ENCODE results near the gene ZBTB40.

The ZBTB40 gene

GRCh38 chr1:22471078-22471477 is 19.4 kb downstream of the ZBTB40 start:
- DNase-seq = no peak

GRCh38 chr1:22471610-22472009 is 20.0 kb downstream of the ZBTB40 start:
- no peak for DNase-seq

- DNase-seq = no peak
Measured at GRCh38 chr1:22472596-22472995, 20.9 kb downstream of the ZBTB40 start.

- DNase-seq = no peak
Measured at GRCh38 chr1:22473952-22474351, 22.3 kb downstream of the ZBTB40 start.

- DNase-seq = no peak
Measured at GRCh38 chr1:22476566-22476965, 24.9 kb downstream of the ZBTB40 start.

- DNase-seq = no peak
Measured at GRCh38 chr1:22483121-22483520, 31.5 kb downstream of the ZBTB40 start.

- DNase-seq = no peak
Measured at GRCh38 chr1:22484706-22485345, 33.2 kb downstream of the ZBTB40 start.

- DNase-seq = no peak
Measured at GRCh38 chr1:22485431-22485830, 33.8 kb downstream of the ZBTB40 start.

GRCh38 chr1:22487781-22488180 is 36.1 kb downstream of the ZBTB40 start:
- DNase-seq = no peak

GRCh38 chr1:22488319-22488718 is 36.7 kb downstream of the ZBTB40 start:
- no peak for DNase-seq

GRCh38 chr1:22489278-22489677 is 37.6 kb downstream of the ZBTB40 start:
- no peak for DNase-seq

- DNase-seq = no peak
Measured at GRCh38 chr1:22489823-22490222, 38.2 kb downstream of the ZBTB40 start.

GRCh38 chr1:22490309-22490708 is 38.7 kb downstream of the ZBTB40 start:
- DNase-seq = no peak

- DNase-seq = no peak
Measured at GRCh38 chr1:22491995-22492715, 40.5 kb downstream of the ZBTB40 start.

GRCh38 chr1:22494144-22494543 is 42.5 kb downstream of the ZBTB40 start:
- no peak for DNase-seq

- DNase-seq = no peak
Measured at GRCh38 chr1:22494943-22495579, 43.4 kb downstream of the ZBTB40 start.

- DNase-seq = no peak
Measured at GRCh38 chr1:22496536-22497160, 45.0 kb downstream of the ZBTB40 start.

- no peak for DNase-seq
Measured at GRCh38 chr1:22498463-22498862, 46.8 kb downstream of the ZBTB40 start.

- no peak for DNase-seq
Measured at GRCh38 chr1:22500058-22500457, 48.4 kb downstream of the ZBTB40 start.

- no peak for DNase-seq
Measured at GRCh38 chr1:22500471-22500870, 48.8 kb downstream of the ZBTB40 start.

- no peak for DNase-seq
Measured at GRCh38 chr1:22502202-22502601, 50.6 kb downstream of the ZBTB40 start.

GRCh38 chr1:22503721-22504410 is 52.2 kb downstream of the ZBTB40 start:
- no peak for DNase-seq

- DNase-seq = no peak
Measured at GRCh38 chr1:22506130-22506692, 54.6 kb downstream of the ZBTB40 start.

All from CD4-positive, alpha-beta T cell treated with Interleukin-1 beta for 1 hour (primary cell).